HepG2 (cell line): ENCODE results near the gene CD248. TPM values are rescaled to one million over a fixed set of nuclear protein-coding genes. Genes with fewer than 3 reads are reported as not detected.

Experiments used
- ATAC-seq: fragments of 200-7000 bp; cut with Tn5 transposase; 3 replicates; pipeline ENCODE4 v1.9.1; 2020; ENCODE audit warnings: mild to moderate bottlenecking, moderate library complexity
- BruUV-seq: library from RNA; stranded (reverse); fragments of 400-500 nt; replicated peaks from 2 replicates; lab custom pipeline; 2021; lab: Mats Ljungman, UMichigan
- CTCF ChIA-PET: fragments of 300-600 bp; formaldehyde crosslinking; extraction: SDS; loops from one replicate; lab custom pipeline; 2021; ENCODE audit warnings: low total read pairs, inconsistent platforms, low intra/inter-chr PET ratio; lab: Yijun Ruan, JAX
- POLR2A ChIA-PET: fragments of 350-600 bp; sonication (Branson Sonifier 250); formaldehyde crosslinking; loops from one replicate; lab custom pipeline; 2020; ENCODE audit warnings: antibody characterized with exemption, inconsistent platforms; lab: Yijun Ruan, JAX
- DNase-seq: peaks from one replicate; pipeline ENCODE4 v3.0.0-alpha.2; 2015; ENCODE audit warnings: low spot score
- FAIRE-seq: peaks from 3 replicates; lab custom pipeline; 2011; peaks lifted over from hg19 to GRCh38; lab: Jason Lieb, UNC
- H2AFZ ChIP-seq: one replicate; pipeline ENCODE4 v1.6.1; 2011; ENCODE audit warnings: low read length, inconsistent platforms
- H3K27ac ChIP-seq: fragments of 300-600 bp; 3 replicates; pipeline ENCODE4 v1.8.0; 2011; ENCODE audit warnings: mixed run types, mild to moderate bottlenecking, mixed read lengths, low read length, inconsistent platforms; ENCODE audit not compliant: insufficient read depth; ENCODE audit errors: extremely low read length
- H3K27me3 ChIP-seq, 2 experiments: fragments of 200-600 bp in 1 of 2; 2 replicates in 1 of 2; 3 replicates in 1 of 2; pipeline versions ENCODE4 v1.6.0 to v1.8.0; 2011; ENCODE audit warnings: low read length in 2 of 2, mild to moderate bottlenecking in 2 of 2, moderate library complexity in 2 of 2, inconsistent platforms in 1 of 2; ENCODE audit not compliant: insufficient read depth in 2 of 2, control insufficient read depth in 1 of 2
- H3K36me3 ChIP-seq, 2 experiments: fragments of 200-600 bp in 1 of 2; replicated peaks in 1 of 2; 2 replicates in 1 of 2; 3 replicates in 1 of 2; pipeline versions ENCODE4 v1.5.1 to v1.8.0; 2011; ENCODE audit warnings: low read length in 2 of 2, inconsistent platforms in 1 of 2; ENCODE audit not compliant: insufficient read depth in 2 of 2, control insufficient read depth in 1 of 2
- H3K4me1 ChIP-seq: 2 replicates; pipeline ENCODE4 v1.5.1; 2012; ENCODE audit warnings: low read length, inconsistent platforms; ENCODE audit not compliant: insufficient read depth
- H3K4me2 ChIP-seq: 2 replicates; pipeline ENCODE4 v1.6.0; 2011; ENCODE audit warnings: low read depth, low read length, inconsistent platforms
- H3K4me3 ChIP-seq, 3 experiments: fragments of 200-600 bp in 1 of 3; sonication (generic), shearing (Covaris generic) in 1 of 3; replicated peaks in 1 of 3; 2 replicates each; pipeline ENCODE4 v1.5.1; 2011 to 2016; ENCODE audit warnings: low read length in 3 of 3, inconsistent platforms in 2 of 3, low read depth in 2 of 3, mild to moderate bottlenecking in 2 of 3, control low read depth in 1 of 3, mixed read lengths in 1 of 3; ENCODE audit not compliant: insufficient read depth in 1 of 3
- H3K79me2 ChIP-seq: one replicate; pipeline ENCODE4 v1.6.1; 2011; ENCODE audit warnings: low read length, inconsistent platforms; ENCODE audit not compliant: insufficient read depth
- H3K9ac ChIP-seq: 2 replicates; pipeline ENCODE4 v1.6.0; 2011; ENCODE audit warnings: mild to moderate bottlenecking, low read depth, low read length, inconsistent platforms; ENCODE audit not compliant: insufficient read depth
- H3K9me3 ChIP-seq: 2 replicates; pipeline ENCODE4 v1.5.1; 2012; ENCODE audit warnings: mild to moderate bottlenecking, low read length
- H4K20me1 ChIP-seq: 2 replicates; pipeline ENCODE4 v1.6.0; 2011; ENCODE audit warnings: inconsistent platforms, mild to moderate bottlenecking, low read length, moderate library complexity; ENCODE audit not compliant: insufficient read depth
- CCAR2 ChIP-seq: fragments of 200-400 bp; formaldehyde crosslinking; optimal IDR thresholded peaks from 2 replicates; pipeline ENCODE3; 2018; ENCODE audit warnings: low read depth, mild to moderate bottlenecking, low read length, moderate library complexity
- CHD4 ChIP-seq: fragments of 200-600 bp; sonication (generic); IDR thresholded peaks from 2 replicates; pipeline ENCODE4 v1.7.0; 2017; ENCODE audit warnings: mild to moderate bottlenecking, low read length, borderline replicate concordance
- GLI4 ChIP-seq: sonication (generic); formaldehyde crosslinking; IDR thresholded peaks from 2 replicates; pipeline ENCODE4 v1.5.1; 2020; ENCODE audit warnings: missing genetic modification reagents, mild to moderate bottlenecking, moderate library complexity, borderline replicate concordance
- NR2F2 ChIP-seq: IDR thresholded peaks from 2 replicates; pipeline ENCODE4 v1.6.1; 2012; ENCODE audit warnings: low read depth, inconsistent platforms, borderline replicate concordance
- PHF8 ChIP-seq: sonication (generic); formaldehyde crosslinking; IDR thresholded peaks from 2 replicates; pipeline ENCODE4 v1.5.0; 2020; ENCODE audit warnings: missing genetic modification reagents
- RFX3 ChIP-seq: IDR thresholded peaks from 2 replicates; pipeline ENCODE4 v1.6.1; 2016; ENCODE audit warnings: missing biosample characterization, missing genetic modification reagents
- SALL2 ChIP-seq: sonication (generic); formaldehyde crosslinking; IDR thresholded peaks from 2 replicates; pipeline ENCODE4 v1.8.1; 2023; ENCODE audit warnings: mild to moderate bottlenecking, missing genetic modification reagents, inconsistent platforms
- TBX3 ChIP-seq: fragments of 450-650 bp; IDR thresholded peaks from 2 replicates; pipeline ENCODE4 v1.6.1; 2017; ENCODE audit warnings: antibody characterized with exemption, mild to moderate bottlenecking, inconsistent platforms, borderline replicate concordance
- ZMYM3 ChIP-seq: sonication (generic); formaldehyde crosslinking; IDR thresholded peaks from 2 replicates; pipeline ENCODE4 v1.5.1; 2020; ENCODE audit warnings: mild to moderate bottlenecking, missing genetic modification reagents
- ZNF143 ChIP-seq: sonication (generic); formaldehyde crosslinking; IDR thresholded peaks from 2 replicates; pipeline ENCODE4 v1.4.0; 2020; ENCODE audit warnings: missing genetic modification reagents
- ZNF773 ChIP-seq: sonication (generic); formaldehyde crosslinking; IDR thresholded peaks from 2 replicates; pipeline ENCODE4 v1.4.0; 2020; ENCODE audit warnings: missing genetic modification reagents, borderline replicate concordance
- ZNF83 ChIP-seq: sonication (generic); formaldehyde crosslinking; IDR thresholded peaks from 2 replicates; pipeline ENCODE4 v1.4.0; 2020; ENCODE audit warnings: missing genetic modification reagents, mild to moderate bottlenecking, borderline replicate concordance
- ZSCAN12 ChIP-seq: sonication (generic); formaldehyde crosslinking; IDR thresholded peaks from 2 replicates; pipeline ENCODE4 v1.9.0; 2021; ENCODE audit warnings: mild to moderate bottlenecking, missing genetic modification reagents
- WGBS: methylation state at CpG from one replicate; pipeline ENCODE4 v1.1.6; 2017; ENCODE audit warnings: low lambda C conversion rate; 5-methylcytosine and 5-hydroxymethylcytosine counted together
- in situ Hi-C: cut with HindIII; loops from 2 replicates; pipeline ENCODE4 v1.10.0; 2017; ENCODE audit warnings: low pct_unique_long_range_greater_than_20kb; ENCODE audit not compliant: extremely low pct_ligation_motif_present
- intact Hi-C: fragments of 100-400 bp; cut with micrococcal nuclease; formaldehyde crosslinking; loops from one replicate; pipeline ENCODE4 v1.10.0; 2022; ENCODE audit not compliant: unreplicated experiment
- polyA plus RNA-seq, 8 experiments: library from polyadenylated mRNA; depleted of rRNA in 3 of 8; stranded (reverse) in 7 of 8; unstranded in 1 of 8; fragments of >200 nt; fragmentation: Illumina TruSeq in 4 of 8; extraction: Trizol in 4 of 8; gene quantifications; 2 replicates each; pipeline versions ENCODE4 v1.2.1 to v1.2.3, GENCODE V29; 2011 to 2016; ENCODE audit warnings: low read depth in 4 of 8, missing spikeins in 1 of 8, mixed read lengths in 1 of 8; ENCODE audit not compliant: insufficient read depth in 1 of 8
- total RNA-seq, 5 experiments: library from RNA; depleted of rRNA; stranded (reverse); fragments of >200 nt; fragmentation: Illumina TruSeq; extraction: Trizol; gene quantifications; 2 replicates each; pipeline ENCODE4 v1.2.3, GENCODE V29; 2016; ENCODE audit warnings: low read depth in 1 of 5
- TF ChIP-seq, protein P1 (sequence below): sonication (generic); formaldehyde crosslinking; IDR thresholded peaks from 2 replicates; pipeline ENCODE4 v1.4.0; 2020; ENCODE audit warnings: missing genetic modification reagents
- TF ChIP-seq, protein P2 (sequence below): sonication (generic); formaldehyde crosslinking; IDR thresholded peaks from 2 replicates; pipeline ENCODE4 v1.4.0; 2020; ENCODE audit warnings: missing genetic modification reagents, borderline replicate concordance
- TF ChIP-seq, protein P3 (sequence below): sonication (generic); formaldehyde crosslinking; IDR thresholded peaks from 2 replicates; pipeline ENCODE4 v1.5.1; 2020; ENCODE audit warnings: missing genetic modification reagents, mild to moderate bottlenecking, borderline replicate concordance

The CD248 gene
- total and polyA plus RNA-seq, 2 of the 13 experiments (the other 11 are each of a cell fraction or from before 2014, with no cell fraction given), result 0.25 to 0.35 TPM

DNA sequence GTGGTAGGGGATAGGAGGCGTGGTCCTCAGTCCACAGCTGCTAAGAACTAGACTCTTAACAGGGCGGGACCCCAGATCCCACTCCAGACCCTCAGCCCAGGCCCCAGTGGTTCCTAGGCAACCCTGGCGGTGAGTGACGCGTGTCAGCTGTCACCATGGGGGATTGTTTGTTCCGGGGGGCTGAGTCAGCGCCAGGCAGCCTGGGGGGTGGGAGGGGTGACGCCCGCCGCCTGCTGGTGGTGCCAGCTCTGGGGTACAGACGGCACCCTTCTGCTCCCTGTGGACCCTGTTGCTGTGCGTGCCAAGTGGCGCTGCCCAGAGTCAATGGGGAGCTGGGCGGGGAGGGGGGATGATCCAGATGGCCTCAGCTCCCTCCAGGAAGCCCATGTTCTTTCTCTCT is 36.4 kb downstream of the CD248 start (continued):
- TF ChIP-seq, protein P1, sequence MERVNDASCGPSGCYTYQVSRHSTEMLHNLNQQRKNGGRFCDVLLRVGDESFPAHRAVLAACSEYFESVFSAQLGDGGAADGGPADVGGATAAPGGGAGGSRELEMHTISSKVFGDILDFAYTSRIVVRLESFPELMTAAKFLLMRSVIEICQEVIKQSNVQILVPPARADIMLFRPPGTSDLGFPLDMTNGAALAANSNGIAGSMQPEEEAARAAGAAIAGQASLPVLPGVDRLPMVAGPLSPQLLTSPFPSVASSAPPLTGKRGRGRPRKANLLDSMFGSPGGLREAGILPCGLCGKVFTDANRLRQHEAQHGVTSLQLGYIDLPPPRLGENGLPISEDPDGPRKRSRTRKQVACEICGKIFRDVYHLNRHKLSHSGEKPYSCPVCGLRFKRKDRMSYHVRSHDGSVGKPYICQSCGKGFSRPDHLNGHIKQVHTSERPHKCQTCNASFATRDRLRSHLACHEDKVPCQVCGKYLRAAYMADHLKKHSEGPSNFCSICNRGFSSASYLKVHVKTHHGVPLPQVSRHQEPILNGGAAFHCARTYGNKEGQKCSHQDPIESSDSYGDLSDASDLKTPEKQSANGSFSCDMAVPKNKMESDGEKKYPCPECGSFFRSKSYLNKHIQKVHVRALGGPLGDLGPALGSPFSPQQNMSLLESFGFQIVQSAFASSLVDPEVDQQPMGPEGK (CRISPR knock-in tag), result peak; percentile 28; the same call in 1 of the 2 replicates
- TF ChIP-seq SALL2 (CRISPR knock-in tag) (no peak), RFX3 (CRISPR knock-in tag) (0 out of 2 replicates have a peak, but pooled peaks have one; percentile 30), ZNF143 (CRISPR knock-in tag) (no peak)
- TF ChIP-seq, protein P2, sequence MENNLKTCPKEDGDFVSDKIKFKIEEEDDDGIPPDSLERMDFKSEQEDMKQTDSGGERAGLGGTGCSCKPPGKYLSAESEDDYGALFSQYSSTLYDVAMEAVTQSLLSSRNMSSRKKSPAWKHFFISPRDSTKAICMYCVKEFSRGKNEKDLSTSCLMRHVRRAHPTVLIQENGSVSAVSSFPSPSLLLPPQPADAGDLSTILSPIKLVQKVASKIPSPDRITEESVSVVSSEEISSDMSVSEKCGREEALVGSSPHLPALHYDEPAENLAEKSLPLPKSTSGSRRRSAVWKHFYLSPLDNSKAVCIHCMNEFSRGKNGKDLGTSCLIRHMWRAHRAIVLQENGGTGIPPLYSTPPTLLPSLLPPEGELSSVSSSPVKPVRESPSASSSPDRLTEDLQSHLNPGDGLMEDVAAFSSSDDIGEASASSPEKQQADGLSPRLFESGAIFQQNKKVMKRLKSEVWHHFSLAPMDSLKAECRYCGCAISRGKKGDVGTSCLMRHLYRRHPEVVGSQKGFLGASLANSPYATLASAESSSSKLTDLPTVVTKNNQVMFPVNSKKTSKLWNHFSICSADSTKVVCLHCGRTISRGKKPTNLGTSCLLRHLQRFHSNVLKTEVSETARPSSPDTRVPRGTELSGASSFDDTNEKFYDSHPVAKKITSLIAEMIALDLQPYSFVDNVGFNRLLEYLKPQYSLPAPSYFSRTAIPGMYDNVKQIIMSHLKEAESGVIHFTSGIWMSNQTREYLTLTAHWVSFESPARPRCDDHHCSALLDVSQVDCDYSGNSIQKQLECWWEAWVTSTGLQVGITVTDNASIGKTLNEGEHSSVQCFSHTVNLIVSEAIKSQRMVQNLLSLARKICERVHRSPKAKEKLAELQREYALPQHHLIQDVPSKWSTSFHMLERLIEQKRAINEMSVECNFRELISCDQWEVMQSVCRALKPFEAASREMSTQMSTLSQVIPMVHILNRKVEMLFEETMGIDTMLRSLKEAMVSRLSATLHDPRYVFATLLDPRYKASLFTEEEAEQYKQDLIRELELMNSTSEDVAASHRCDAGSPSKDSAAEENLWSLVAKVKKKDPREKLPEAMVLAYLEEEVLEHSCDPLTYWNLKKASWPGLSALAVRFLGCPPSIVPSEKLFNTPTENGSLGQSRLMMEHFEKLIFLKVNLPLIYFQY (CRISPR knock-in tag), result no peak
- TF ChIP-seq, all 625 proteins: peak for 14

DNA sequence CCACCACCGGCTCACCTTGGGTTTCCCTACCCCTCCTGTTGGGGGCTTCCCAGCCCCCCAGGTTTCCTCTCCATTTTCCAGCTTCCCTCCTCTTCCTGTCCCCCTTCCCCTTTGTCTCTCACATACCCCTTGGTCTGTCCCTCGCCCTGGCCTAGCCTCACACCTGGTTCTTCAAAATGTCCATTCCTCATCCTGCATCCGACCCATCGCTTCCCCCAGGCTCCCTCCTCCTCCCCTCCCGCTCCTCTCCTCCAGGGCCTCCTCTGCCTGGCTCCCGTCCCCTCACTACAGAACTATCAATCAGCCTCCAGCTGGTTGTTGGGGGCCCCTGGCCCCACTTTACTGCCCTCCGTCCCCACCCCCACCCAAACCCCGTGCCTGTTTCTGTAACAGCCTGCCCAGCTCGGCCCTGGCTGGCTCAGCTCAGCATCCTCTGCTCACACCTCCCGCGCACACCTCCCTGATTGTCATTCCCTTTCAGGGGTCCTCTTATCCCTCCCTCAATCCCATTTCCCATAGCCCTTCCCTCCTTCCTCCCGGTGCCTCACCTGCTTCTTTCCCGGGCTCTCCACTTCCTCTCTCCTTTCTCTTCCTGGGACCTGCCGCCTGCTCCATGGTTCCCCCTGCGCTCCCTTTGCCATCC is 37.6 kb downstream of the CD248 start:
- no TSS peak for BruUV-seq
- Histone ChIP-seq H3K4me2 (no peak overlapping the region), H3K4me1 (peaks cover 39% of the 10 kb centered on the region), H3K79me2 (no peaks in the 10 kb centered on the region), H3K9me3 (no peaks in the 10 kb centered on the region), H3K9ac (no peak overlapping the region), H4K20me1 (peaks cover 6% of the 10 kb centered on the region), H3K27me3 (peaks cover 3 to 9% of the 10 kb centered on the region in 2 experiments; a peak in 3 of 5 replicates), H3K36me3 (peaks cover 3 to 10% of the 10 kb centered on the region in 2 experiments; a peak in 4 of 5 replicates), H3K27ac (no peak overlapping the region), H3K4me3 (no peak overlapping the region), H2AFZ (no peak overlapping the region)
- FAIRE-seq (no peak), DNase-seq (no peak), ATAC-seq (no peak)
- in situ Hi-C loops, result no loop called here
- intact Hi-C loops, result no loop called here
- POLR2A ChIA-PET, result interaction anchor here (0.6 to 2.4 kb wide), 2 partner anchors 9 to 34 kb away, joined by 5 to 15 read pairs; partner anchors contain the start of gene YIF1A
- CTCF ChIA-PET, result no interaction called here
- WGBS, result 44% methylated on average over 15 of the region's 15 CpGs
- TF ChIP-seq ZNF83 (no peak), ZSCAN12 (CRISPR knock-in tag) (no peak), CCAR2 (no peak), ZNF773 (CRISPR knock-in tag) (no peak), CHD4 (no peak), PHF8 (CRISPR knock-in tag) (no peak), ZMYM3 (CRISPR knock-in tag) (no peak), GLI4 (CRISPR knock-in tag) (no peak), NR2F2 (no peak), TBX3 (no peak)
- TF ChIP-seq, protein P3, sequence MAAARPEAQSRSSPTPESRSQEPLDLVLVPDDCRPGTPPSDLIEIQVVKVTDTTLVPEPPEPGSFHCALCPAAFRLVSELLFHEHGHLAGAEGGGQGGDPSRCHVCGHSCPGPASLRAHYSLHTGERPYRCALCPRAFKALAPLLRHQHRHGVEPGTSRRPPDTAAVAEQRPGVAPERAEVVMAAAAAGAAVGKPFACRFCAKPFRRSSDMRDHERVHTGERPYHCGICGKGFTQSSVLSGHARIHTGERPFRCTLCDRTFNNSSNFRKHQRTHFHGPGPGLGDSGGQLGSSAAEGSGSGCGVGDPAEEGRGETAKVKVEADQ (CRISPR knock-in tag), result no peak
